VCaP (cell line): Measurements from ENCODE around the gene CDK10.

Source experiments
- H3K27ac ChIP-seq: fragments of 450-650 bp; 2 replicates; pipeline ENCODE4 v1.5.1; 2017
- TF ChIP-seq, protein P1 (sequence below): fragments of 450-650 bp; conservative IDR thresholded peaks from 2 replicates; pipeline ENCODE4 v1.5.1; 2017; ENCODE audit warnings: mild to moderate bottlenecking, moderate library complexity

The CDK10 gene

DNA sequence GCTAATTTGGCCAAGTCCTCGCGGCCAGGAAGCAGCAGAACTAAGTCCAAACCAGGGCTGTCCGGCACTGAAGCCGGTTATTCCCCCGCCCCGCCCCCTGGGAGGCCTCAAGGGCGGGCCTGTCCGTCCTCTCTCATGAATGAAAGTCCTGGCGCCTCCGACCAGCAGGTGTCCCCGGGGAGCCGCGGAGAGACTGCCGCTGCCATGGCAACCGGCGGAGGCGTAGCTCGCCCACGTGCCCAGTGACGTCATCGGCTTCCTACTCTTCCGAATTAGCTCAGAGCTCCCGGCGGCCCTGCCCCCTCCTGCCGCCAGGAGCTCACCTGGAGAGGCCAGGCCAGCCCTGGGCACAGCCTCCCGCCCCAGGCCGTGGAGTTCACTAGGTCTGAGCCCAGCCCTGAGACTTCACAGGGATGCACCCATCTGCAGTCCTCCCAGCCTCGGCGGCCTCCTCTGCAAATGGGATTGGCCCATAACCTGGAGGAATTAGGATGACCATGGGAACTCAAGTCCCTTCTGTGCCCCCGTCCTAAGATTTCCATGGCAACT lies 13.7 kb downstream of the CDK10 start:
- peak overlapping the region; percentile 53 for H3K27ac ChIP-seq
- TF ChIP-seq, protein P1, sequence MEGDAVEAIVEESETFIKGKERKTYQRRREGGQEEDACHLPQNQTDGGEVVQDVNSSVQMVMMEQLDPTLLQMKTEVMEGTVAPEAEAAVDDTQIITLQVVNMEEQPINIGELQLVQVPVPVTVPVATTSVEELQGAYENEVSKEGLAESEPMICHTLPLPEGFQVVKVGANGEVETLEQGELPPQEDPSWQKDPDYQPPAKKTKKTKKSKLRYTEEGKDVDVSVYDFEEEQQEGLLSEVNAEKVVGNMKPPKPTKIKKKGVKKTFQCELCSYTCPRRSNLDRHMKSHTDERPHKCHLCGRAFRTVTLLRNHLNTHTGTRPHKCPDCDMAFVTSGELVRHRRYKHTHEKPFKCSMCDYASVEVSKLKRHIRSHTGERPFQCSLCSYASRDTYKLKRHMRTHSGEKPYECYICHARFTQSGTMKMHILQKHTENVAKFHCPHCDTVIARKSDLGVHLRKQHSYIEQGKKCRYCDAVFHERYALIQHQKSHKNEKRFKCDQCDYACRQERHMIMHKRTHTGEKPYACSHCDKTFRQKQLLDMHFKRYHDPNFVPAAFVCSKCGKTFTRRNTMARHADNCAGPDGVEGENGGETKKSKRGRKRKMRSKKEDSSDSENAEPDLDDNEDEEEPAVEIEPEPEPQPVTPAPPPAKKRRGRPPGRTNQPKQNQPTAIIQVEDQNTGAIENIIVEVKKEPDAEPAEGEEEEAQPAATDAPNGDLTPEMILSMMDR: peak; percentile 47

DNA sequence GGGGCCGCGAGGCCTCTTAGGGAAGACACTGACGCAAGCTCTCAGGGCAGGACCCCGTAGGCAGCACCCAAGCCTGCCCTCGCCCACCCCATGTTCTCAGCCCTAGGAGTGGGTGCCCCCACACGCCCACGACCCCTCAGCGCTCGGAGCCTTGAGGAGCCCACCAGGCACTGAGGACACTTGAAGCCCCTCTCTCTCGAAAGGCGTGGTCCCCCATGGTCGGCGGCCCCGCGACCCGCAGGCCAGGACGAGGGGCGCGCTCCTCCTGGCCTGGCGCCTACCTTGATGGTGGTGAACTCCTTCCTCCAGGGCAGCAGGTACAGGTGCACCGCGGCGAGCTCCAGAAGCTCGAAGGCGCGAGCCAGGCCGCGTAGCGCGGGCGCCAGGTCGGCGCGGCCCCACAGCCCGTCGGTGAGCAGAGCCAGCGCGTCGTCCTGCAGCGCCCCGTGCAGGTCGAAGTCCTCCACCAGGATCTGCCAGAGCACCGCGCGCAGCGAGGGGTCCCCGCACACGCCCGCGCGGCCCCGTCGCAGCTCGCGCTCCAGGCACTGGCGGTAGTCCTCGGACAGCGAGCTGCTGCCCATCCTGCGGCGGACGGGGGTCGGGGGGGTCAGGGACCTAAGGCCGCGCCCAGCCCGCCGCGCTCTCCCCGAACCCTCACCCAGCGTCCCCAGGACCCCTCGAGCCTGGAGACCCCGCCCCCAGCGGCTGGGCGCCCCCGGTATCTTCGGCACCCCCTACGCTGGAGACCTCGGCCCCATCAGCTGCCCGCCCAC lies 14.3 kb downstream of the CDK10 start:
- peak overlapping the region; percentile 53 for H3K27ac ChIP-seq
- TF ChIP-seq, protein P1: no peak

DNA sequence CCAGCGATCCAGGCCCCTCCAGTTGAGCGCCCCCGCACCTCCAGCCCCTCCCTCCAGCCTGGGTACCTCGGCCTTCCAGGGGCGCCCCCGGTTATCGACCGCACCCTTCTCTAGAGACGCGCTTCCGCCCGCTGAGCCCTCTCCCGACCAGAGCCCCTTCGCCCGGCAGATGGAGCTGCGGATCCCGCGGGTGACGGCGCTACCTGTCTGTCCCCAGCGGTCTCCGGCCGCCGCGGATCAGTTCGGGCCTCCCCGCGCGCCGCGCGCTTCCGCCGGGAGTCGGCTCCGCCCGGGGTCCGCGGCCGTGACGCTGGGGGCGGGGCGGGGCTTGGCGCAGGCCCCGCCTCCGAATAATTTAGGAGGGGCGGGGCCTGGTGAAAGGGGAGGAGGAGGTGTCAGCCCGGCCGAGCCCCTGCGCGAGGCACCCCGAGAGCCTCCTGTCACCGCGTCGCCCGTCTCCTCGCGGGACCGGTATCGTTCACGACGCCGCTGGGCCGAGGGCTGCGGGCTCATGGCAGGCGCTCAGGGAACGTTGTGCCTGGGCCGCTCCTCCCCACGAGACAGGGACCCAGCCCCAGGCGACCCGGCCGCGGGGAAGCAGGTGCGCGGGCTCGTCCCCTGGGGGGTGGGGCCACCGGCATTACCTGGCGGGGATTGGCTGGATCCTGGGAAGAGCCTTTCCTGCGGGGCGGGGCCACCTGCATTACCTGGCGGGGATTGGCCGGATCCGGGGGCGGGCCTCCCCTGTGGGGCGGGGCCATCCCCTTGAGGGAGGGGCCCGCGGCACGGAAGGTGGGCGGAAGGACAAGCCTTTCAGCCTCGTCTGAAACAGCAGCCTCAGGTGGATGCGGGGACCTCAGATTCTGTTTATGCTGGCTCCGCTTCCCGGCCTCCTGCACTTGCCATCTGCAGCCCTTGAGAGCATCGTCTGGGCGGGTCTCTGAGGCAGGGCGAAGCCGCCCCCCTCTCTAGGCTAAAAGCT lies 15.2 kb downstream of the CDK10 start, which contains the start of gene SPATA2L:
TSS of gene SPATA2L (minus strand) at position 281 of the 982 bp plus-strand sequence. CDS start 473 bp downstream, outside the sequence.
- TF ChIP-seq, protein P1: no peak; the same call in 1 of the 2 replicates
- peak within 1 kb of the TSS; percentile 53 for H3K27ac ChIP-seq

DNA sequence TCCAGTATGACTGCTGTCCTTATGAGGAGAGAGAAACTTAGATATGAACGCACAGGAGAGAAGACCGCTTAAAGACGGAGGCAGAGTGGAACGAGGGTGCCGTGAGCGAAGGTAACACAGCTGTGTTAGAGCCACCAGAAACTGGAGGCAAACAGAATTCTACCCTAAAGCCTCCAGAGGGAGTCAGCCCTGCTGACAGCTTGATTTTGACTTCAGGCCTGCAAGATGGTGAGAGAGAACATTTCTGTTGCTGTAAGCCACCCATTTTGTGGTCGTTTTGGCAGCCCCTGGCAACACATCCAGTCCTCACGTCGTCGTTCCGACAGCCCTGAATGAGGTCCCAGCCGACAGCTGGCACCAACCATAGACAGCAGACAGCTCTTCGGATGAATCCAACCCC lies 17.8 kb downstream of the CDK10 start:
- TF ChIP-seq, protein P1: no peak
- no peak overlapping the region for H3K27ac ChIP-seq

- TF ChIP-seq, protein P1: no peak
- H3K27ac ChIP-seq: no peak overlapping the region
Measured at GRCh38 chr16:89705006-89705405, 18.5 kb downstream of the CDK10 start.

DNA sequence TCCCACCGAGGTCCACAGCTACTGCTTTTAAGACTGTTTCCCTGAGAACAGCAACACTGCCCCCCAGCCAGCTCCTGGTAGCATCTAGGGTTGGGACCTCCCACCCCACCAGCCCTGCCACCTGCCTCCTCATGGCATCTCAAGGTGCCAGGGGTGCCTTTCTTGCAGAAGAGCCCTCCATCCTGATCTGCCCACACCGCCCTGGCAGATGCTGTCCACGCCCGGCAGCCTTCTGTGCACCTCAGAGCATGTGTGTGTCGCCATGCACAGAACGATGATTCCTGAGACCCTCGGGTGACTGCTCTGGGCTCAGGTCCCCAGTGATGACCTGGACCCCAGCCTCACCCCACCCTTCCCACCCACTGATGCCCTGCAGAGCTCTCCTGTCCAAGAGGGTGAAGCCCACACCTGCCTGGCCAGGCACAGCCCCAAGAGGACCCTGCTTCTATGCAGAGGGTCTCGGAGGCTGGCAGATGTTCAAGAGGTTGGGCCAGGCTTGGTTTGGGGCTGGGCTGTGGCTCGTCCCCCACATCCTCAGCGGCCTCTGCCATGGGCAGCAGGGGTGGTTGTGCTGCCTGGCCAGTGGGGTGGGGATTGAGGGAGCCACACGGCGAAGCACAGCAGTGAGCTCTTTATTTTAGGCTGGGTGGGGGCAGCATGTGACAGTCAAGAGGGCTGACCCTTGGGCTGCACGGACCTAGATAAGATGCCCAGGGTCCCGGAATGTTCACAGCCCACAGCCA lies 20.2 kb downstream of the CDK10 start:
- no peak overlapping the region for H3K27ac ChIP-seq
- TF ChIP-seq, protein P1: no peak
